ACC112 (cell line): ENCODE results near the gene SLC37A3.

Experiments
- H2AFZ ChIP-seq: fragments of 200-600 bp; sonication (generic); one replicate; pipeline ENCODE4 v1.6.0; 2017; ENCODE audit warnings: antibody characterized with exemption, low read length; ENCODE audit not compliant: unreplicated experiment
- H3K27ac ChIP-seq: fragments of 200-600 bp; sonication (generic); 2 replicates; pipeline ENCODE4 v1.5.1; 2014; ENCODE audit warnings: low read depth, mild to moderate bottlenecking, antibody characterized with exemption, low read length, moderate library complexity
- H3K27me3 ChIP-seq: fragments of 200-600 bp; sonication (generic); 2 replicates; pipeline ENCODE4 v1.6.1; 2014; ENCODE audit warnings: mild to moderate bottlenecking, antibody characterized with exemption, low read length, moderate library complexity, mixed read lengths; ENCODE audit not compliant: insufficient read depth
- H3K36me3 ChIP-seq: fragments of 200-600 bp; sonication (generic); 2 replicates; pipeline ENCODE4 v1.6.1; 2016; ENCODE audit warnings: mild to moderate bottlenecking, antibody characterized with exemption, low read length, moderate library complexity, mixed read lengths; ENCODE audit not compliant: insufficient read depth
- H3K4me1 ChIP-seq: fragments of 200-600 bp; sonication (generic); one replicate; pipeline ENCODE4 v1.6.1; 2016; ENCODE audit warnings: low read length, mixed read lengths; ENCODE audit not compliant: insufficient read depth, unreplicated experiment, control insufficient read depth
- H3K4me3 ChIP-seq: fragments of 200-600 bp; sonication (generic); 2 replicates; pipeline ENCODE4 v1.5.1; 2014; ENCODE audit warnings: mild to moderate bottlenecking, low read depth, low read length
- H3K79me2 ChIP-seq: fragments of 200-600 bp; sonication (generic); one replicate; pipeline ENCODE4 v1.6.0; 2016; ENCODE audit warnings: low read length; ENCODE audit not compliant: control insufficient read depth, unreplicated experiment, insufficient read depth

SLC37A3 gene

GRCh38 chr7:140295224-140295738 is 103.0 kb downstream of the SLC37A3 start:
- no peaks in the 10 kb centered on the region for H3K79me2 ChIP-seq
- H3K27ac ChIP-seq = no peak overlapping the region
- H3K4me3 ChIP-seq = no peak overlapping the region
- H3K4me1 ChIP-seq = no peaks in the 10 kb centered on the region
- H3K36me3 ChIP-seq = no peaks in the 10 kb centered on the region
- H2AFZ ChIP-seq = no peak overlapping the region
- H3K27me3 ChIP-seq = no peaks in the 10 kb centered on the region

GRCh38 chr7:140294454-140294853 is 103.9 kb downstream of the SLC37A3 start:
- Histone ChIP-seq H2AFZ (no peak overlapping the region), H3K4me1 (no peaks in the 10 kb centered on the region), H3K27me3 (no peaks in the 10 kb centered on the region), H3K27ac (no peak overlapping the region), H3K4me3 (no peak overlapping the region), H3K36me3 (no peaks in the 10 kb centered on the region), H3K79me2 (no peaks in the 10 kb centered on the region)

GRCh38 chr7:140292438-140292837 is 105.9 kb downstream of the SLC37A3 start:
- Histone ChIP-seq H3K27me3 (no peaks in the 10 kb centered on the region), H3K4me3 (no peak overlapping the region), H3K79me2 (no peaks in the 10 kb centered on the region), H3K27ac (no peak overlapping the region), H3K36me3 (no peaks in the 10 kb centered on the region), H2AFZ (no peak overlapping the region), H3K4me1 (no peaks in the 10 kb centered on the region)

- no peak overlapping the region for H3K4me3 ChIP-seq
- H3K27ac ChIP-seq = no peak overlapping the region
- no peaks in the 10 kb centered on the region for H3K36me3 ChIP-seq
- H3K79me2 ChIP-seq = no peaks in the 10 kb centered on the region
- H3K4me1 ChIP-seq = no peaks in the 10 kb centered on the region
- H3K27me3 ChIP-seq = no peaks in the 10 kb centered on the region
- H2AFZ ChIP-seq = no peak overlapping the region
Observed at GRCh38 chr7:140289804-140290203, 108.5 kb downstream of the SLC37A3 start.

- Histone ChIP-seq H3K27ac (no peak overlapping the region), H3K27me3 (no peaks in the 10 kb centered on the region), H3K4me1 (no peaks in the 10 kb centered on the region), H3K4me3 (no peak overlapping the region), H2AFZ (no peak overlapping the region), H3K79me2 (no peaks in the 10 kb centered on the region), H3K36me3 (no peaks in the 10 kb centered on the region)
Observed at GRCh38 chr7:140287988-140288387, 110.3 kb downstream of the SLC37A3 start.

GRCh38 chr7:140285938-140286337 is 112.4 kb downstream of the SLC37A3 start:
- Histone ChIP-seq H3K27ac (no peak overlapping the region), H3K4me3 (no peak overlapping the region), H3K27me3 (peaks cover 14% of the 10 kb centered on the region; the same call in 1 of the 2 replicates), H3K79me2 (no peaks in the 10 kb centered on the region), H2AFZ (no peak overlapping the region), H3K36me3 (no peaks in the 10 kb centered on the region), H3K4me1 (no peaks in the 10 kb centered on the region)

GRCh38 chr7:140284062-140284461 is 114.3 kb downstream of the SLC37A3 start:
- H3K4me1 ChIP-seq = no peaks in the 10 kb centered on the region
- no peak overlapping the region for H3K27ac ChIP-seq
- H3K36me3 ChIP-seq = no peaks in the 10 kb centered on the region
- no peaks in the 10 kb centered on the region for H3K79me2 ChIP-seq
- H3K4me3 ChIP-seq = no peak overlapping the region
- H3K27me3 ChIP-seq = peaks cover 19% of the 10 kb centered on the region; the same call in 1 of the 2 replicates
- no peak overlapping the region for H2AFZ ChIP-seq
